ENCODE data around the gene XPNPEP1.

The XPNPEP1 gene

DNA sequence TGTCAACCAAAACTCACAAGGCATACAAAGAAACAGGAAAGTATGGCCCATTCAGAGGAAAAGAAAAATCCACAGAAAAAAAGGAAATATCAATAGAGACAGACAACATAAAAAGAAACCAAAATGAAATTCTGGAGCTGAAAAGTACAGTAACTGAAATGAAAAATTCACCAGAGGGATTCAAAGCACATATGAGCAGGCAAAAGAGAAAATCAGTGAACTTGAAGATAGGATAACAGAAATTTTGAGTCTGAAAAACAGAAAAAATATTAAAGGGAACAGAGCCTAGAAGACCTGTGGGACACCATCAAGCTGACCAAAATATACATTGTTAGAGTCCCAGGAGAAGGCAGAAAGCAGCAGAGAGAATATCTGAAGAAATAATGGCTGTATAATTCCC, 60.6 kb downstream of the XPNPEP1 start:
- DNase-seq (ENCODE audit: low spot score): no peak

DNA sequence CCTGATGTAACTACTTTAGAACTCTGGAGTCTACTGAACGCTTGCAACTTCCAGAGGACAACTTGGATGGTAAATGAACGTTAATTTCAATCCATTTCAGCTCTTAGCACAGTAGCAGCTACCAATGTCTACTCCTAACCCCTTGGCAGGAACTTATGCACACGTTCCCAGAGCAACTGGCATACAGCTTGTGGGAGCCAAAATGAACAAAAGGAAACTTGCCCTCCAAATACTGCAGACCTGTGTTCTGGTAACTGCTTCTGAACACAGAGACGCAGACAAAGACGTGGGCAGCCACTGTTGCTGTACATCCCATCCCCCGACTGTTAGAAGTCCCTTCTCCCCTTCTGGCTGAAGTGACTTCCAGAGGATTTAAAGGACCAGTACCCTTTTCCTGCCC, 61.3 kb downstream of the XPNPEP1 start:
- no peak for DNase-seq (ENCODE audit: low spot score)

DNA sequence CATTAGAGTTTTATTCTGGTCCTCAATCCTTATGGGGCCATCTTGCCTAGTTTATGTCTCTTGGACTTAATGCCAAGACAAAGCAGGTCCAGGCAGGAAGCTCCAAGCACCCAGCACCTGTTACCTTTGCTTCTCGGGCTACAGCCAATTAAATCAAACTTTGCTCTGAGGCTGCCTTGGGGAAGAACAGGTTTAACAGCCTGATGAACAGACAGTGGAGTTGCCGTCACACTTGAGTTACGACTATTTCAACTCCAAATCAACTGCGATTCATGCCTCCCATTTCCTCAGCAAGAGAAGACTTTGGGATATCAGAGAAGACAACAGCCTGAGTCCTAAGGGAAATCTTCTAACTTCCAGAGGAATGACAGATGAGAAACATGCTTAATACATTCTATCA, 62.2 kb downstream of the XPNPEP1 start:
- no peak for DNase-seq (ENCODE audit: low spot score)

DNA sequence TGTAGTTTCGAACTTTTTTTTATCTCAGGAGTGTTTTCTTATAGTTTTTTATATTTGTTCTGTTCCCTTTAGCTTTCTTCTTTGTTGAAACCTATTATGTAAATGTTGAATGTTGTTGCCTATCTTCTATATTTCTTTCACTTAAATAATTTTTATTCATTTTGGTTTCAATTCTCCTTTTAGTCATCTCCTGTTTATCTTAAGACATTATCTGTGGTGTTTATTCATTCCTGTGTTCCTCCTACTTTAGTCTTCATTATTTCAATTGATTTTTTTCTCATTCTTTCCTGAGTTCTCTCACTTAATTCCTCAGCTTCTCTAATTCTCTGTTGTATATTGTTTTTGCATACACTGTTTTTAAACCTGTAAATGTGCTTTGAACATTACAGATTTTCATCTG, 64.1 kb downstream of the XPNPEP1 start:
- no peak for DNase-seq (ENCODE audit: low spot score)

DNA sequence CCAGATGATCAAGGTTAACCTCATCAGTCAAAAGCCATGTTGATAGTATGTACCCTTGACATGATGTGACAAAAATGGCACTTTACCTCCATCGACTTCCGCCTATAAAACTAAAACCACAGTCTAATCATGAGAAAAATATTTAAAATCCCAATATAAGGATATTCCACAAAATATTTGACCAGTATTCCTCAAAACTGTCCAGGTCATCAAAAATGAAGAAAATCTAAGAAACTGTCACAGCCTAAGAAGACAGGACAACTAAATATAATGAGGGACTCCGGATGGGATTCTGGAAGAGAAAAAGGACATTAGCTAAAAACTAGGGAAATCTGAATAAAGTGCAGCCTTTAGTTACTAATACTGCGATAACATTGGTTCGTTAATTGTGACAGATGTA, 67.6 kb downstream of the XPNPEP1 start:
- no peak for DNase-seq (ENCODE audit: low spot score)

DNA sequence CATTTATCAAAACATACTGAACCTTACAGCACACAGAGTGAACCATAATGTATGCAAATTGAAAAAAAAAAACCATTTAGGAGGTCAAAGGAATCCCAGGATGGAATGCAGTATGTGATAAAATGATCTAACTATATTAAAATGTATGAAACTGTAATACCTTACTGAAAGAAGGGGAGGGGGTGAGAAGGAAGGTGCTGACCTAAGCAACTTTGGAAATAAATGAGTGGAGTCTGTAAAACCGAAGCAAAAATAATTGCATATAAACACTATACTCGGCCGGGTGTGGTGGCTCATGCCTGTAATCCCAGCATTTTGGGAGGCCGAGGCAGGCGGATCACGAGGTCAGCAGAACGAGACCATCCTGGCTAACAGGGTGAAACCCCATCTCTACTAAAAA, 69.4 kb downstream of the XPNPEP1 start:
- no peak for DNase-seq (ENCODE audit: low spot score)

DNA sequence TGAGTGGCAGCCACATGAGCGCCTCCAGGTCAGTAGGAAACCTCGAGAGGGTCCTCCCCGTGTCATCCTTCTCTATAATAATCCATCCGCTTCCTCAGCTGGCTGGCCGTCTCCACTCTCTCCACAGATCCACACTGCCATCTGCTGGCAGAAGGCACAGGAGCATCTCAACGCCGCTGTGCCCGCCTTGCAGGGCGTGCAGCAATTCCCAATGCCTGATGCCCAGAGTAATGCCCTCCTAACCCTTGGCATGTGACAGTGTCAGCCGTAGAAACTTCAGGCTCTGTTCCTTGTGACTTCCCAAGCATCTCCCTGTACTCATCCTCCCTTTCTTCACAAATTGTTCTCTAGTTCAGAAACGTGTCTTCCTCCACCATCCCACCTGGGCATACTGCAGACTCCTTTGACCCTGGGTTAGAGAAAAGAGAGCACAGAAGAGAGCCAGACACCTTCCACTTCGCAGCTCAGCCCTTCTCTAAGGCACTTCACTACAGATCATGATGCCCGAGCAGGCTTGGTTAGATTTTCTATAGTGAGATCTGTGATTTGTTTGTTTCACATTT, 70.8 kb downstream of the XPNPEP1 start:
- DNase-seq (ENCODE audit: low spot score): peak; percentile 80

DNA sequence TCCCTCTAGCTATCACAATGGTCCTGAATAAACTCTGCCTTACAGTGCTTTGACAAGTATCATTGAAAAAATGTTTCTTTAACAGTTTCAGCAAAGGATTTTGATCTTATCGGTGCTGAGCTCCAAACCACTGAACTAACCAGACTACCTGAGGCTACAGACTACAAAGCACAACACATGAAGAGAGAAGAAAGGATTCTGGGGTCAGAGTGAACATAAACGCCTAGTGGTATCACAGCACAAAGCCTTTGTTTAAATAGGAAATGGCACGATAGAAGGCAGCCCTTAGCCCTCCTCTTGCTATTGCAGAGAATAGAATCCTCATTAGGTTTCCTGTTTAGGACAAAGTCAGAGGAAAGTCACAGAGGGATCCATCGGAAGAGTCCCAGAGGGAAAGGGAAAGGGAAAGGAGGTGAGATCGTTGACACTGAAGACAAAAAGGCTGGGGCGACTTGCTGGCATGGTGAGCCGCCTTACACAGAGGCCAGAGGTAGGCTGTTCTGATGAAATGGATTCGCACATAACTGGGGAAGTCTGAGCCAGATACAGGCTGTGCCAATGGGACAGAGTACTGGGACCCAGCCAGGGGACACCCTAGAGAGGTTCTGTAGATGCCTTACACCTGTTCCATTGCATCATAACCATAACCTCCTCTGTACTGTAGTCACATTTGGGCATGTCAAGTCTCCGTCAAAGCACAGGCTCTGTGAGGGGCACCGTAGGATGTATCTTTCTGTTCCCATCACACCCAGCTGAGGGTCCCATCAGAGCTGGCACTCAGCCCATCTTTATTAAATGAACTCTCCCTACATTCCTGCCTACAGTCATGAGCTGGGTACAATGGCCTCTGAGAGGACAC, 71.5 kb downstream of the XPNPEP1 start:
- peak; percentile 12 for DNase-seq (ENCODE audit: low spot score)

DNA sequence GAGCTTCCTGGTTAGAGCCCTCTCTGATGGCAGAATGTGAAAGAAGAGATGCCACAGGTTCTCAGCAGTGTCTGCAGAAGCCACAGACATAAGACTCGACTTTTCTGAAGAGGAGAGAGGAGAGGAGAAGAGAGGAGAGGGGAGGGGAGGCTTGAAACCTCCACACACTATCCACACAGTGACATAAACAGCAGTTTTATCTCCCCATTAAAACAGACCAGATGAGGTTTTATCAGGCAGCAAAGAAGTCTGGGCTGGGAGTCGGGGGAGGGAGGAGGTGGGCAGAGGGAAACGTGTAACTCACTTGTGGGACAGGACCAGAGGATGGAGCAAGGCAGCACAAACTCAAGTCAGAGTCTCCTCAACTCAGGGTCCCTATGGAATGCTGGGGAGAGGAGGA, 76.5 kb downstream of the XPNPEP1 start:
- DNase-seq (ENCODE audit: low spot score): no peak

DNA sequence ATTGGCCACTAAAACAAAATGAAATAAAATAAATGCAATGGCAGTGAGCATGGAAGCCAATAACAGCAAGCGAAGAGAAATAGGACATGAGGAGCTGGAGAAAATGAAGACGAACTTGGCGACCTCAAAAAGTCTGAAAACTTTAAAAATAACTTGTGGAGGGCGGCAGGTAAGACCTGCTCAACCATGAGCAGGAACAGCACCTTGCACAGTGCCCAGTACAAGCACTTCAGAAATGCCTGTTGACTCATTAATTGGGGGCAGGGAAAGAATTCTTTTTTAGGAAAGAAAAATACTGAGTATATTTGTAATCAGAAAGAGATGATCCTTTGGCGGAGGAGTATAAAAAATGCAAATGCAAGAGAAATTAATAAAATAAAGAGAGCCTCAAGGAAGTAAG, 78.0 kb downstream of the XPNPEP1 start:
- DNase-seq (ENCODE audit: low spot score): no peak

DNA sequence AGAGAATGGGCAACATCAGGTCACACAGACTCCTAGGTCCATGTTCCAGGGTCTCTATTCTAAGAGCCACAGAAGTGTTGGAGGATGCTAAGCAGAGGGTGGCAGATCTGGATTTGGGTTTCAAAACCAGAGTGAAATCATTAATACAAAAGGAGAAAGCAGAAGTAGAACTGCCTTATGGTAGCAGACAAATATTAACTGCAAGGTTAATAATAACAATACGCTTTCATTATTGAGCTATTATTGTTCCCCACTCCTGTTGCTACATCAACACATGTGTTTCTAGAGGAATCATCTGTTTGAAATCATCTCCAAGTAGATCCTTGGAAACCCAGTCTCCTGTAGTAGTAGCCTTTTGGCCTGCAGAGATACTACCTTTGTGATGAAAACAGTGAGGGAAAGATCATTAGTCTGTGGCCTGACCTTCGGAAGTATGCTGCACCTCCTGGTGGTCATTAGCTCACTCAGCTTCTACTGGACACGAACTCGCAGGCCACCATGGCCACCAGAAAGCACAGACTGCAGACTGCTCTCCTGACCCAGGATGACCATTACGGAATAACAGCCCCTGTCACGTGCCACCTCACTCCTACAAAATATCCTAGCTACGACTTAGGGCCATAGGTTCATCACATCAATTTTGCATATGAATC, 84.6 kb downstream of the XPNPEP1 start:
- DNase-seq (ENCODE audit: low spot score): no peak

DNA sequence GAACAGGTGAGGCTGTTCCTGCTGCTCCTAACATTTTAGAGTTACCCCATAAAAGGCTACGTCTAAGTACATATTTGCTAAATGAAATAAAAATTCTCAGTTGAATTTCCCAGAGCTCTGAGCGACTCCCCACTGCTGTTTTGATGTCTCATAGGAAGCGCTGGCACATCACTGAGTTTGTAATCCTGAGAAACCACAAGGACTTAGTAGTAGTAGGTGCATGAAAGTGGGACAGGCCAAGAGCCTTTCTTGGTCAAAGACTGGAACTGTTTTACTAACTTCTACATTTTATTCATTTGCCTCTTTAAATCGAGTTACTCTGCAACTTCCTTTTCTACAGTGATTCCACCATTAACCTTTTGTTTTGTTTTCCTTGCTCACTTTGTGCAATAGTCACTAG, 85.9 kb downstream of the XPNPEP1 start:
- no peak for DNase-seq (ENCODE audit: low spot score)

DNA sequence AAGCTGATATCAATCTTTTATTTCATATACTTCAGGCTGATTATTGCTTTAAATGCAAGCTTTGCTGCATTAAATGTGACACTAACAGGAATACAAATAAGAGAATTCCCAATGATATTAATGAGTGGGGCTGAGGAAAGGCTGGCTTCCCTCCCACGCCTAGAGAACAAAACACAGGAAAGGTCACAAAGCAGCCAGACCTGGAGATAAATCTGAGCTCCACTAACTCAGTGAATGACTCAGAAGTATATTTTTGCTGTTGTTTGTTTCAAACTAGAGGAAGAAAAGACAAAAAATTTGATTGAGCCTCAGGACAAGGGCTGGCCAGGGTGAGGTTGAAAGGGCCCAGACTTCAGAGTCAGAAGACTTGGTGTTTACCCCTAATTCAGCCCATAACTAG, 88.1 kb downstream of the XPNPEP1 start:
- no peak for DNase-seq (ENCODE audit: low spot score)

DNA sequence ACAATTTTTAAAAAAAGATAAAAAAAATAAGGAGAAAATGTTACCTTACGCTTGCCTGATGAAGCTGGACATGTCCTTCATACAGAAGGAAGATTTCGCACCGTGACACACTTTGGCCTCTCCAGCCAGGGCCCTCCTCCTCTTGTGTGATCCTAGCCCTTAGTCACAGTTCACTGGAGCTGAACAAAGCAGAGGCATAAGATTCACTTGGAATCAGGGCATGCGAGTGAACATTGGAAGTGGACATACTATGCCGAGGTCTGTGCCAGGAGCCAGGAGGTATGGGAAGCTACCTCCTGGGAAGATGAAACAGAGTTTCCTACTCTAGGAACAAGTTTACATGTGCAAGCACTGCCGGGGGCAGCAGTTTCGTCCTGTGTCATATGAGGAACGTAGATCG, 91.5 kb downstream of the XPNPEP1 start:
- no peak for DNase-seq (ENCODE audit: low spot score)

DNA sequence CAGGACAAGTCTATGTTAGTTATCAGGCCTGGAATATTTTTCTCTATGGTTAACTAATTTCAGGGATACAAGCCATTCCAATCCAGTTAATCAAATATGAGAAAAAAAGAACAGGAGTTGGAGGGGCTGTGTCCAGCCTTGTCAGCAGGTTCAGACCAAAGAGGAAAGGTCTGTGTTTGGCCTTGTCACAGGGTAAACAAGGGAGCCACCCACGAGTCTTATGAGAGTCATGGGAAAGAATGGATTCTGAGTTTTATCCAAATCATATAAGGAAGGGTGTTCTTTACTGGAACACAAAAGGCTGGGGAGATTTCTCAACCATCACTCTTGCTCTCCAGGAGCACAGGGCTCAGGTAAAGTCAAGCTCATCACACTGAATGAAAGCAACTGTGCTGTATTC, 99.1 kb downstream of the XPNPEP1 start:
- DNase-seq (ENCODE audit: low spot score): no peak

DNA sequence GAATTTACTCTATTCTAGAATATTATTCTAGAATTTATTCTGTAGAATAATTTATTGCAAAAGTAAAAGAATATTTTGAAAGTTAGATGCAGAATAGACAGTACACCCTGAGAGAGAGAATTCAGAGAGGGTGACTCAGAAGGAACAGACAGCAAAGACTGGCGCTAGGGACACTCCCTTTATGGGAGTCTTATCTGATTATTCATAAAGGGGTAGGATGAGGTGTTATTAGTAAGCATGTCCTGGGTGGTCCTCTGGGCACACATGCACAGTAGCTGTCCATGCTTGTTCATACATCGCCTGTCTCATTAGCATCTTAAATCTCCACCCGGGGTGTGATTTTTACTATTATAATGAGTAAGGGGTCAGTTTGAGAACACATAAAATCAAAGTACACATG, 100.1 kb downstream of the XPNPEP1 start:
- no peak for DNase-seq (ENCODE audit: low spot score)

DNA sequence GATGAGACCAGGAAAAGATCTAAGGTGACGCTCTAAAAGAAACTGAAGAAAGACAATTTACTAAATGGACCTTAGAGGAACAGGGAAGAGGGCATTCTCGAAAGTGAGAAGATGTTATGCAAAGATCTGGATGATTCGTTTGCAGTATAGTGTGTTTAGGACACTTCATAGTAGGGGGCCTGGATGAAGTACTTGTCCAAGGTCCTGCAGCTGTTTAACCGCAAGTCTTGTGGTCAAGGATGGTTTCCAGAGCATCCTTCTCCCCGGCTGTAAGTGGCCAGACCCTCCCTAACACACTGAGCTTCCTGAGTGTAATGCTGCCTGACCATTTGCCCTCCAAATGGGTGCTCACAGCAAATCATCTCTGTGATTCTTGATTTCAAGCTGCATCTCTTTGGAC, 101.6 kb downstream of the XPNPEP1 start:
- no peak for DNase-seq (ENCODE audit: low spot score)

DNA sequence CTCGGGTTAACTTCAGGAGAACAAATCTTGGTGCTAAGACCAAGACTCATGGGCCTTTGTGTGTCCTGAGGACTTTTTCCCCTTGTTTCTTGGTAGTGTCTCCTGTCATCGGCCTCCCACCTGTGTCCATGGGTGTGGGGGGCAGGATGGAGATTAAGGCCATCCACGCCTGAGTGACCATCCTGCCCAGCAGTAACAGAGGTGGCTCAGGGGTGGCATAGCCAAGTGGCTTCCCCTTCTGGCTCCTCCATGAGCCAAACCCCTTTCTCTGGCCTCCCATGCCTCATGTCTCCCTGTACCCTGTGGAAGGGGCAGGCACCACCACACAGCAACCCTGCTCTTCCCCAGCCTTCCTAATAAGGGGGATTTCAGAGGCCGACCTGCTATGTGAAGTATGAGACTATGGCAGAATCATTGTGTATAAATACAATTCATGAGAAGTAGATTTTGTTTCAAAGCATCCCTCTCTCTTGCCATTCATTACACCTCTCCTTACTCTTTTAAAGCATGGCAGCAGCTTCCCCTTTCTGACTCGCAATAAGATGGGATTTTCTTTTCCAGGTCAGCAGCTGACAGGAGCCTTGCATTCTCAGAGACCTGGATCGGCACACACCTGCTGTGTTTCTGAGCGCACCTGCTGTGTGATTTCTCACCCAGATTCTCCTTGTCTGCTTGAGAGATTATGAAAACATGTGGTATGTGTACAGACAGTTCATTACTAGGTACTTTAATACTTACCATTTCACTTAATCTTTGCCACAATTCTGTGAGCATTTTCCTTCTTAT, 102.5 kb downstream of the XPNPEP1 start:
- no peak for DNase-seq (ENCODE audit: low spot score)

DNA sequence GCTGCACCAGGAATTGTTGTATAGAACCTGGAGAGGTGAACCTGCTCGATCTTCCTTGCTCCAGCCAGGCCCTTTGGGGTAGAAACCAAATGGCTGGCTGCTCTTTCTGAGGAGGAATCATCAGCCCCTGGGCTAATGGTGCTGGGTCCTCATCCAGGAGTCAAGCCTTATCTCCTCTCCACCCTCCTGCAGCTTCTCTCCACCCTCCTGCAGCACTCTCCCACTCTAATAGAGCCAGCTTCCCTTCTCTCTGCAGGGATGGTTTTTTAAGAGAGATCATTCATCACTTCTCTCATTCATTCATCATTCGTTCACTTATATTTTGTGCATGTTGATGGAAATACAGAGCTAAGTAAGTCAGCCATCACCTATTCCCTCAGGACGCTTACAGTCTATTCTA, 103.5 kb downstream of the XPNPEP1 start:
- no peak for DNase-seq (ENCODE audit: low spot score)

All from D341Med (cell line).